Panc1 (cell line): ENCODE results near the gene TACC2. TPM values are rescaled to one million over a fixed set of nuclear protein-coding genes. Genes with fewer than 3 reads are reported as not detected.
A peak's percentile ranks its signal among the peaks of the same experiment; 100 is the strongest.

ENCODE experiments used
- ATAC-seq: fragments of 200-7000 bp; cut with Tn5 transposase; 2 replicates; pipeline ENCODE4 v1.9.1; 2020; ENCODE audit warnings: mild to moderate bottlenecking, moderate library complexity
- BruUV-seq: library from RNA; stranded (reverse); fragments of 400-500 nt; replicated peaks from 2 replicates; lab custom pipeline; 2021; lab: Mats Ljungman, UMichigan
- CTCF ChIA-PET: fragments of 300-600 bp; sonication (Branson Sonifier 250); formaldehyde crosslinking; loops from one replicate; lab custom pipeline; 2022; ENCODE audit warnings: antibody characterized with exemption; lab: Charles Lee
- POLR2A ChIA-PET: fragments of 300-600 bp; sonication (Branson Sonifier 250); formaldehyde crosslinking; loops from one replicate; lab custom pipeline; 2022; ENCODE audit warnings: antibody characterized with exemption; lab: Charles Lee
- DNase-seq: peaks from one replicate; pipeline ENCODE4 v3.0.0-alpha.2; 2010; ENCODE audit warnings: low read depth, low spot score
- H3K27ac ChIP-seq: 2 replicates; pipeline ENCODE4 v1.5.1; 2011; ENCODE audit warnings: mild to moderate bottlenecking, low read length, inconsistent platforms
- H3K27me3 ChIP-seq: fragments of 200-500 bp; sonication (Bioruptor generic); 2 replicates; pipeline ENCODE4 v1.6.0; 2014; ENCODE audit warnings: low read length, inconsistent platforms; ENCODE audit not compliant: control insufficient read depth, insufficient read depth
- H3K36me3 ChIP-seq: fragments of 200-500 bp; sonication (Bioruptor generic); 2 replicates; pipeline ENCODE4 v1.5.1; 2014; ENCODE audit warnings: inconsistent platforms, mild to moderate bottlenecking, low read length, moderate library complexity; ENCODE audit not compliant: control insufficient read depth, insufficient read depth
- H3K4me1 ChIP-seq: 2 replicates; pipeline ENCODE4 v1.5.1; 2011; ENCODE audit warnings: inconsistent platforms, mild to moderate bottlenecking, low read length, moderate library complexity; ENCODE audit not compliant: control insufficient read depth, insufficient read depth
- H3K4me3 ChIP-seq, 2 experiments: 2 replicates each; pipeline ENCODE4 v1.5.1; 2011 to 2012; ENCODE audit warnings: low read depth in 2 of 2, low read length in 2 of 2, mild to moderate bottlenecking in 2 of 2, inconsistent platforms in 1 of 2, moderate library complexity in 1 of 2
- H3K9me3 ChIP-seq: fragments of 200-500 bp; sonication (Bioruptor generic); 2 replicates; pipeline ENCODE4 v1.5.1; 2014; ENCODE audit warnings: low read depth, mild to moderate bottlenecking, inconsistent platforms, low read length, moderate library complexity; ENCODE audit not compliant: control insufficient read depth, insufficient read depth
- CTCF ChIP-seq: fragments of 450-650 bp; IDR thresholded peaks from 2 replicates; pipeline ENCODE4 v1.5.1; 2017; ENCODE audit warnings: mild to moderate bottlenecking
- POLR2AphosphoS5 ChIP-seq: IDR thresholded peaks from 2 replicates; pipeline ENCODE4 v1.6.1; 2012; ENCODE audit warnings: mild to moderate bottlenecking, low read depth, low read length, moderate library complexity
- SIN3A ChIP-seq: IDR thresholded peaks from 2 replicates; pipeline ENCODE4 v1.6.1; 2012; ENCODE audit warnings: low read depth, mild to moderate bottlenecking, low read length, moderate library complexity, borderline replicate concordance; ENCODE audit not compliant: insufficient read depth
- TCF7L2 ChIP-seq: IDR thresholded peaks from 2 replicates; pipeline ENCODE4 v1.6.1; 2011; ENCODE audit warnings: mild to moderate bottlenecking, low read depth, low read length, inconsistent platforms
- in situ Hi-C: cut with HindIII; loops from 2 replicates; pipeline ENCODE4 v1.10.0; 2016; ENCODE audit warnings: low sequenced_read_pairs, low pct_unique_long_range_greater_than_20kb
- intact Hi-C: fragments of 100-400 bp; cut with micrococcal nuclease; formaldehyde crosslinking; loops from one replicate; pipeline ENCODE4 v1.10.0; 2022; ENCODE audit not compliant: unreplicated experiment
- total RNA-seq: library from RNA; stranded (reverse); gene quantifications from one replicate; pipeline ENCODE4 v1.2.1, GENCODE V29; 2021; ENCODE audit not compliant: unreplicated experiment
- TF ChIP-seq, protein P1 (sequence below), 2 experiments: IDR thresholded peaks; 2 replicates each; pipeline ENCODE4 v1.6.1; 2011 to 2012; ENCODE audit warnings: low read depth in 2 of 2, control low read depth in 1 of 2, low read length in 1 of 2, mild to moderate bottlenecking in 1 of 2, moderate library complexity in 1 of 2; ENCODE audit not compliant: insufficient read depth in 1 of 2

Gene TACC2
- total RNA-seq, 1 experiment from 2014 or later: 133 TPM

DNA sequence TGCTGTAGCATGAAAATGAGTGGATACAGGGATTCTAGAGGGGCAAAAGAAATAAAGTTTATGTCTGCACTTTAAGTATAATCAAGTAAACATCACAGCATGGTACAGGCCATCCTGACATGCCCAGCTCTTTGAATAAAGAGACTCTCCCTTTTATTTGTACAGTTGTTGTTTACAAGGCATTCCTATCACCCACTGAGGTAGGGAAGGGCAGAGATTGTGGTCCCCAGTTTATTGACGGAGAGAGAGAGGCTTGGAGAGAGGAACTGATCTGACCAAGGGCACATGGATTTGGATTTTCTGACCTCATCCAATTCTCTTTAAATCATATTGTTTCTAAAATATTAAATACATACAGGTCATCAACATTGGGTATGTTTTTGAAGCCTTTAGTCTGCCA is 53.9 kb downstream of the TACC2 start:
- ATAC-seq: no peak
- BruUV-seq: no TSS peak

DNA sequence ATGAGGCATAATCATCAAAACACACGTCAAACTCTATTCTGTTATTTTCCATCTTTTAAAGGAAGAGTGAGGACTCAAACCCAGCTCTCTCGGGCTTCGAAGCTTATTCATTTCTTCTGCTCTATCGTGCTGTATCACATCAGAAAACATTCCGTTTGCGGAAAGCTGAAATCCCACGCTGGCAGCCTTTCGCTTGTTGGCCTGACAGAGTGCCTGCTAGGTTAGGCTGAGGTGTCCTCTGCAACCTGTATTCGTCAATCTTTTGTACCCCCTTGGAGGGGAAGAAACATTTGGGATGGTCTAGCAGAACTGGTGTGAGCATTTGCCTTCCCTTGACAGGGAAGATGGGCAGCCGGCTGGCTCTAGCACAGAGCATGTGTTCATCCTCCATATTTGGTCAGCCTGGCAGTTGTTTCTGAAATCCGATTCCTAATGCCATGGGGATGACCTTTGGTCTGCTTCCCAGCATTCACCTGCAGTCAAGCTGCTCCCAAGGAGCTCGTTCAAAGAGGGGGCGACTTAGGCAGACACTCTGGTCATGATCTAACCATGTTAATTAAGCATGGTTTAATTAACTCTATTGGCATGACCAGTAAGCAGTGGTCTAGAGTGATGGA is 55.2 kb downstream of the TACC2 start:
- H3K9me3 ChIP-seq: no peaks in the 10 kb centered on the region
- ChIA-PET CTCF (interaction anchor here (0.6 kb wide), 1 partner anchor 60 kb away, joined by 3 read pairs; no protein-coding TSS in a partner anchor), POLR2A (no interaction called here)
- ATAC-seq (peak; percentile 29; the same call in 1 of the 2 replicates), DNase-seq (no peak)
- H3K4me1 ChIP-seq: peaks cover 16% of the 10 kb centered on the region
- in situ Hi-C loops: no loop called here
- intact Hi-C loops: no loop called here
- BruUV-seq: no TSS peak
- peak overlapping the region; percentile 59 for H3K27ac ChIP-seq
- no peaks in the 10 kb centered on the region for H3K27me3 ChIP-seq
- TF ChIP-seq TCF7L2 (no peak), SIN3A (no peak), POLR2AphosphoS5 (no peak), CTCF (no peak)
- TF ChIP-seq, protein P1, sequence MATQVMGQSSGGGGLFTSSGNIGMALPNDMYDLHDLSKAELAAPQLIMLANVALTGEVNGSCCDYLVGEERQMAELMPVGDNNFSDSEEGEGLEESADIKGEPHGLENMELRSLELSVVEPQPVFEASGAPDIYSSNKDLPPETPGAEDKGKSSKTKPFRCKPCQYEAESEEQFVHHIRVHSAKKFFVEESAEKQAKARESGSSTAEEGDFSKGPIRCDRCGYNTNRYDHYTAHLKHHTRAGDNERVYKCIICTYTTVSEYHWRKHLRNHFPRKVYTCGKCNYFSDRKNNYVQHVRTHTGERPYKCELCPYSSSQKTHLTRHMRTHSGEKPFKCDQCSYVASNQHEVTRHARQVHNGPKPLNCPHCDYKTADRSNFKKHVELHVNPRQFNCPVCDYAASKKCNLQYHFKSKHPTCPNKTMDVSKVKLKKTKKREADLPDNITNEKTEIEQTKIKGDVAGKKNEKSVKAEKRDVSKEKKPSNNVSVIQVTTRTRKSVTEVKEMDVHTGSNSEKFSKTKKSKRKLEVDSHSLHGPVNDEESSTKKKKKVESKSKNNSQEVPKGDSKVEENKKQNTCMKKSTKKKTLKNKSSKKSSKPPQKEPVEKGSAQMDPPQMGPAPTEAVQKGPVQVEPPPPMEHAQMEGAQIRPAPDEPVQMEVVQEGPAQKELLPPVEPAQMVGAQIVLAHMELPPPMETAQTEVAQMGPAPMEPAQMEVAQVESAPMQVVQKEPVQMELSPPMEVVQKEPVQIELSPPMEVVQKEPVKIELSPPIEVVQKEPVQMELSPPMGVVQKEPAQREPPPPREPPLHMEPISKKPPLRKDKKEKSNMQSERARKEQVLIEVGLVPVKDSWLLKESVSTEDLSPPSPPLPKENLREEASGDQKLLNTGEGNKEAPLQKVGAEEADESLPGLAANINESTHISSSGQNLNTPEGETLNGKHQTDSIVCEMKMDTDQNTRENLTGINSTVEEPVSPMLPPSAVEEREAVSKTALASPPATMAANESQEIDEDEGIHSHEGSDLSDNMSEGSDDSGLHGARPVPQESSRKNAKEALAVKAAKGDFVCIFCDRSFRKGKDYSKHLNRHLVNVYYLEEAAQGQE (IDR thresholded peaks at IDR 0.05; ENCODE audit: insufficient read depth in 1 of 2, low read depth in 2 of 2, low read length in 1 of 2): no peak
- H3K4me3 ChIP-seq: no peak overlapping the region
- H3K36me3 ChIP-seq: no peaks in the 10 kb centered on the region

More for the DNA sequence above, 53.9 kb downstream of the TACC2 start:
- Histone ChIP-seq H3K27ac (peak overlapping the region; percentile 52; the same call in 1 of the 2 replicates), H3K27me3 (no peaks in the 10 kb centered on the region), H3K36me3 (no peaks in the 10 kb centered on the region), H3K9me3 (no peaks in the 10 kb centered on the region), H3K4me3 (no peak overlapping the region), H3K4me1 (peaks cover 20% of the 10 kb centered on the region)
- POLR2A ChIA-PET: no interaction called here
- intact Hi-C loops: no loop called here
- no peak for DNase-seq
- TF ChIP-seq CTCF: no peak
- TF ChIP-seq, protein P1 (IDR thresholded peaks at IDR 0.05; ENCODE audit: insufficient read depth in 1 of 2, low read depth in 2 of 2, low read length in 1 of 2): no peak
- no peak for TF ChIP-seq TCF7L2
- no peak for TF ChIP-seq POLR2AphosphoS5
- TF ChIP-seq SIN3A: no peak
- in situ Hi-C loops: no loop called here
- CTCF ChIA-PET: no interaction called here
